Stimulated activated naive CD8-positive, alpha-beta T cell treated with anti-CD3 and anti-CD28 coated beads, Interleukin-15, Interleukin-2, amounts not matched to agents 100 U/mL and 50 U/mL, for 24 hours (primary cell): Measurements from ENCODE around the gene UGT1A8.
A peak's percentile ranks its signal among the peaks of the same experiment; 100 is the strongest.
"Not testable (repeated sequence)": the region's sequence is repeated elsewhere in the genome, so short reads cannot be mapped to it uniquely, and the experiment has no call there.

Experiments used
- ATAC-seq: fragments of 150-1000 bp; cut with Tn5 transposase; one replicate; pipeline ENCODE4 v1.10.0; 2021
- DNase-seq: peaks from one replicate; pipeline ENCODE4 v3.0.0; 2021

The UGT1A8 gene

GRCh38 chr2:233686928-233687327, 69.5 kb downstream of the UGT1A8 start:
- DNase-seq (no peak), ATAC-seq (no peak)

GRCh38 chr2:233688341-233688740, 70.9 kb downstream of the UGT1A8 start:
- ATAC-seq (no peak), DNase-seq (no peak)

GRCh38 chr2:233689031-233689430, 71.6 kb downstream of the UGT1A8 start:
- ATAC-seq (no peak), DNase-seq (no peak)

DNA sequence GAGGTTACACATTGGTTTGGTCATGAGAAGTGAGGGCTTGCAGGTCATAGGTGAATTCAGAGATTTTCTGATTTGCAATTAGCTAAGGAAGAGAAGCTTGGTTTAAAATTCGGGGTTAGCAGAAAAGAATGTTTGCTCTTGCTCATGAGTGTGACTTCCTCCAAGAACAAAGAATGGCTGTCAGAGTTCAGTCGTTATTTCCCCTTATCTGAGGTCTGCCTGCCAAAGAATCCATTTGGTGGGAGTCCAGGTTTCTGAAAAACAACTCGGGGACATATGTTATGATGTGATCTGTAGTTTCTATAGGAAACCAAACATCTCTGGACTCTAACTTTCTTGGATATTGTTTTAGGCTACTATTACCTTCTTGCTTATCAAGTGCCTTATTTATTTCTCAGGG, 72.1 kb downstream of the UGT1A8 start:
- ATAC-seq, result no peak
- DNase-seq, result no peak

GRCh38 chr2:233690444-233690843, 73.0 kb downstream of the UGT1A8 start:
- no peak for DNase-seq
- ATAC-seq, result no peak

DNA sequence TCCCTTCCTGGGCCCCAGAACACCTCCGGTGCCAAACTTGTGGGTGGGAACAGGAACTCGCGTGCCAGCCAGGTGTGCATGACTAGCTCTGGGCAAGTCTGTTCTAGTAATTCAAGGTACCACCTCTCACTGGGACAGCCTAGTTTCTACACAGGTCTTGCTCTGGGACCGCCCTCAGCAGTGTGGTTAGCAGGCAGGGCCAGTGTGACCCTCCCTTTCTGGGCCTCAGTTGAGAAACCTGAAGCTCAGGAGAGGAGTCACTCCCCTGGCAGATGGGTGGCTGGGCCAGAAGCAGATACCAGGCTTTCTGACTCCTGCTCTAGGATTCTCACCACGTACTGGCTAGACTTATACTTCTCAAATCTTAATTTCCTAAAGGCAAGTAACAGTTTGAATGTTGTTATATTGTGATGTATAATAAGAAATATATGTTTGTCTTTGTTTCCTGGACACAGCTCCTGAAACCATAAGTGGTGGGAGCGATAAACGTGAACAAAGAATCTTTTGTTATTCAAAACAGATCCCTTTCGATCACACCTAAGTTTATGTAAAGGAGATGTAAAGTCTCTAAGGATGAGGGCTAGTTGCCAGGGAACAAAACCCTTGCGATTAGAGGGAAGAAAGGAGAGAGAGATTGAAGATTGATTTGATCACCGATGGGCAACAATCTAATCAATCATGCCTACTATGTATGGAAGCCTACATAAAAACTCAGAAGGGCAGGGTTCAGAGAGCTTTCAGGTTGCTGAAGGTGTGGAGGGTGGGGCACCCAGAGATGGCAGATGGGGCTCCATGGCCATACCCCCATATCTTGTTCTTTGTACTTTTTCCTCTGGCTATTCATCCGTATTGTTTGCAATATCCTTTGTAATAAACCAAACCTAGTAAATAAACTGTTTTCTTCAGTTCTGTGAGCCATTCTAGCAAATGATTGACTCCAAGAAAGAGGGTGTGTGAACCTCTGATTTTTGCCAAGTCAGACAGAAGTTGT, 74.3 kb downstream of the UGT1A8 start:
- no peak for DNase-seq
- no peak for ATAC-seq

- ATAC-seq, result no peak
- no peak for DNase-seq
These were observed 75.2 kb downstream of the UGT1A8 start, which contains the start of gene UGT1A6 for GRCh38 chr2:233692648-233693047. TSS of gene UGT1A6 (plus strand) at chr2:233692890. CDS start at chr2:233693005, 115 bp downstream.

DNA sequence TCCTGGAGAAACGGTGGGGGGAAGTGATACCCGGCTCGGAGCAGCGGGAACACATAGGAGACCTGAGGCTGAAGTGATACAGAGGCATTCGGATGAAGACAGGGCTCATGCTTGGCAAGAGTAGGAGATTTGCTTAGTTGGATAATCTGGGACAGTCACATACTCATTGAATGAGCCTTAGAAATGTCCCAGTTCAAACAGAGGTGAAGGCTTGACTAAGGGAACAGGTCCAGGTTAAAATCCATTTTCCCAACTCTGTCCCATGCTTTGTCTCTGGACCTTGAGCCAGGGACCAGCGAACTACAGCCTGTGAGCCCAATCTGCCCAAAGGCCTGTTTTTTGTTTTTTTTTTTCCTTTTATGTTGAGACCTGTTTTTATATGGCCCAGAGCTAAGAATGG, 76.5 kb downstream of the UGT1A8 start:
- no peak for DNase-seq
- ATAC-seq, result no peak

DNA sequence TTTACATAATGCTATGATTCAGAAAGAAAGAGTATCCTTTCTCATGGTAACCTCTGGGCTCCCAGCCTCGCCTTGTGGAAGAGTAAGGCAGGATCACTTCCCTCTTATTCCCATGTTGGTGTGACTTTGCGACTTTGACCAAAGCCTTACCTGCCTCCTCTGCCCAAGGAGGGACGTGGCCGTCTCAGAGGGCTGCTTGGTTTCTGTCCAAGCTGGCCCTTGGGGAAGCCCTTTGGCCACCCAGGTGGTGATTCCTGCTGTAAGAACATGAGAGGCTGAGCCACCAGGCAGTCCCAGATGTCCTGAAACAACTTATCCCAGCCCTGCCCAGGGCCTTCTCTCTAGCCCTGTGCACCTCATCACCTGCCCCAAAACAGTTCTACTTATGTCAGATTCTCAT, 81.3 kb downstream of the UGT1A8 start:
- ATAC-seq (no peak), DNase-seq (no peak)

DNA sequence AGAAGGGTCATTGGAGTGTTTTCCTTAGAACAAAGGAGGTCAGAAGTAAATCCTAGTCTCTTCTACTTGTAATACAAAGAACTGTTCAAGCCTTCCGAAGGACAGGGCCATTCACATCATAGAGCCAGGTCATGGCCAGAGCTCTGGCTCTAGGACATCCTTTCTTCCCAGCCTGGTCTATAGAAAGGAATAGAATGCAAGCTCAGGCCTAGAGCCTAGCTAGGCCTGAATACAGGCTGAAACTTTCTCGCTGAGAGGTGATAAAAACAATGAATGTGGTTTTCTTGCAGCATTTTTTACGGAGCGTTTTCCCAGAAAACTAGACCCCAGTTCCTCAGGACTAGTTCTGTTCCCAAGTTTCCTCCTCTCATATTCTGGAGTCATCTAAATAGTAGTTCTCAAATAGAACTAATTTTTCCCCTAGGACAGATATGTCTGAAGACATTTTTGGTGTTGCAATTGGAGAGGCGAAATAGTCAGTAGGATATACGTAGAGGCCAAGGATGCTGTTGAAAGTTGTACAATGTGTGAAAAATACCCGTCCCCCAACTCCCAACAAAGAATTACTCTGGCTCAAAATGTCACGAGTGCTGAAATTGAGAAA, 82.1 kb downstream of the UGT1A8 start:
- no peak for ATAC-seq
- DNase-seq, result no peak

DNA sequence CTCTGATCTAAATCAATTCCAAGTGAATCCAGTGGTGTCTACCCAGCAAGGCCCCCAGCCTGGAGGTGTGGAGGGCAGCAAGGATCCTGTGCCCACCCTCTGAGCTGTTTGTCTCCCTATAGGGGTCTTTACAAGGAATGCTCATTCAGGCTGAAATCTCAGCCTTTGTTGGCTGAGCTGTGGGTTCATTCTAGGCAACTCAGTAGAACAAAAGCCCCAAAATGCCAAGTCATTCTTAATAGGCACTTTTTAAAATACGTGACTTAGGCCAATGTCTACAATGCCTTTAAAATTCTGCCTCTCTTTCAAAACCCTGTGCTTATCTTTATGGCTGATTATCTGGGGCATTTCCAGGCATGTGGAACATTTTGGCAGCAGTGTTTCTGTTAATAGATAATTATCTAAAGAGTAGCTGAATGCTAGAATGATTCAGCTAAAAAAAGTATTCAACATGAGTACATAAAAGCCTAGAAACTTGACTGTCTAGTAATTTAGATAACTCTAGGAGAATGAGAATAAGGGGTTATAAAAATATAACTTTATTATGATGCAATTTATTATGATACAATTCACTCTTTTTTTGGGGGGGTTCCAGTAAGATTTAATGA, 82.7 kb downstream of the UGT1A8 start:
- DNase-seq (no peak), ATAC-seq (no peak)

- not testable (repeated sequence) for DNase-seq, ATAC-seq
These were observed 83.4 kb downstream of the UGT1A8 start for GRCh38 chr2:233700842-233701241.

- ATAC-seq (no peak), DNase-seq (no peak)
These were observed 84.8 kb downstream of the UGT1A8 start for GRCh38 chr2:233702238-233702637.

DNA sequence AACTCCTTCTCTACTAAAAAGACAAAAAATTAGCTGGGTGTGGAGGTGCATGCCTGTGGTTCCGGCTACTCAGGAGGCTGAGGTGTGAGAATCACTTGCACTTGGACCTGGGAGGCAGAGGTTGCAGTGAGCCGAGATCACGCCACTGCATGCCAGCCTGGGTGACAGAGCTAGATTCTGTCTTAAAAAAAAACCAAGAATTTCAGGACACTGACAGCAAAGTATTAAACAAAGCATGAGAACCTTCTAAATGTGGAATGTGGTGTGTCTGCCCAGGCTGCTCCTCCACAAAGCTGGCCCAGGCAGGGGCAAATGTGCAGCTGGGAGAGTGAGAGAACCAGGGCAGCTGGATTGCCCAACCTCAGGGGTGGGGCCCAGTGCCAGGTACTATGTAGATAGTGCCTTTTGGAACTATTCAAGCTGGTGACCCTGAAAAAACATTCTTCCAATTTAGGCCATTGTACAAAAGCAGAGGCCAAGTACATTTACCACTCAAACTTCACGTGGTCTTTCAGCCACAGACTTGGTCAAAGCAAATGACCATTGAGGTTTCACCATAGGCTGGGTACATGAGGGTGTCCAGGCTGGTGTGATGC, 88.6 kb downstream of the UGT1A8 start:
- DNase-seq, result no peak
- no peak for ATAC-seq

- no peak for DNase-seq
- no peak for ATAC-seq
These were observed 89.3 kb downstream of the UGT1A8 start for GRCh38 chr2:233706720-233707119.

DNA sequence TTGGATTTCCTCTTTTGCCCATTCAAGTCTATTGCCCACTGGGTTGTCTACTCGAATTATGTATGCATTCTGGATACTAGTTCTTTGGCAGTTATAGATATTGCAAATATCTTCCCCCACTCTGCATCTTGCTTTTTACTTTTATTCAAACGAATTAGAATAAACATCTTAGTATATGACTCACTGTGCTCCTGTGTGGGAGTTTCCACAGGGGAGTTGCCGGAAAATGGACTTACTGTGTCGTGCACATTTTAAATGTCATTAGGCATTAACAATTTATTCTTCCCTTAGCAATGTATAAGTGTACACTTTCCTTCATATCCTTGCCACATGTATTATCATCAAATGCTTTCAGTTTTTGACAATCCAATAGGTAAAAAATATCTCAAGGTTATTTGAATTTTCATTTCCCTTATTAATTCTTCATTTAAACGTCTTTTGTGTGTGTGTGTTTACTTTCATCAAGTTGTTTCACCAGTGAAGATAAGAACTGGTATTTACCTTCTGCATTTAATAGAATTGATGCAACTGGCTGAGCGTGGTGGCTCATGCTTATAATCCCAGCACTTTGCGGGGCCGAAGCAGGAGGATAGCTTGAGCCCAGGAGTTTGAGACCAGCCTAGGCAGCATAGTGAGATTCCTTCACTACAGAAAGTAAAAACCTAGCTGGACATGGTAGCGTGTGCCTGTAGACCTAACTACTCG, 90.7 kb downstream of the UGT1A8 start:
- DNase-seq, result no peak

GRCh38 chr2:233708942-233709341, 91.5 kb downstream of the UGT1A8 start:
- no peak for ATAC-seq

More for the DNA sequence above, 90.7 kb downstream of the UGT1A8 start:
- ATAC-seq, result no peak

GRCh38 chr2:233711312-233712008, 94.0 kb downstream of the UGT1A8 start:
- DNase-seq (peak; percentile 83), ATAC-seq (peak; percentile 63)

More at GRCh38 chr2:233708942-233709341, 91.5 kb downstream of the UGT1A8 start:
- DNase-seq, result no peak

DNA sequence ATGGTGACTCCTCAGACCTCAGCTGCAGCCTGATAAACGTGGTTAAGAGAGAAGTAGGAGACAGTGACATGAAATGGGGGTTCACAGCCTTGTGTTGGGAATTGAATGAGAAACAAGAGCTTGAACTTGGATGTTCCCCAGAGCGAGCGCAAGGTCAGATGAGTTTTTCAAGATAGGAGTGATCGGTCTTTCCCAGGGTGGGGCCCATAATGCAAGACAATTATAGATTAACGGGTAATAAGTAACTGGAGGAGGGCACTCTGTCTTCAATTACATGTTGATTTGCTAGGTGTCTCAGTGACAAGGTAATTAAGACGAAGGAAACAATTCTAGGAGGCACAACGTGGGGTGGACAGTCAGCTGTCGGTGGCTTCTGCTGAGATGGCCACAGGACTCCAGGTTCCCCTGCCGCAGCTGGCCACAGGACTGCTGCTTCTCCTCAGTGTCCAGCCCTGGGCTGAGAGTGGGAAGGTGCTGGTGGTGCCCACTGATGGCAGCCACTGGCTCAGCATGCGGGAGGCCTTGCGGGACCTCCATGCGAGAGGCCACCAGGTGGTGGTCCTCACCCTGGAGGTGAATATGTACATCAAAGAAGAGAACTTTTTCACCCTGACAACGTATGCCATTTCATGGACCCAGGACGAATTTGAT, 95.3 kb downstream of the UGT1A8 start, which contains the start of gene UGT1A5:
Gene UGT1A5 (plus strand): TSS at position 297 of the 651 bp plus-strand sequence. CDS start 85 bp downstream, at position 382.
- ATAC-seq (no peak), DNase-seq (no peak)

GRCh38 chr2:233713262-233713615, 95.8 kb downstream of the UGT1A8 start:
- ATAC-seq (no peak), DNase-seq (no peak)

- DNase-seq (no peak), ATAC-seq (no peak)
These were observed 96.7 kb downstream of the UGT1A8 start for GRCh38 chr2:233714121-233714520.
